Fibroblast of pulmonary artery (primary cell): ENCODE results near the gene GLB1L2.

Experiments
- DNase-seq: peaks from one replicate; pipeline ENCODE4 v3.0.0-alpha.2; 2010; ENCODE audit warnings: low read depth
- H3K4me3 ChIP-seq: replicated peaks from 2 replicates; pipeline ENCODE4 v1.5.1; 2011; ENCODE audit warnings: low read depth, mild to moderate bottlenecking, control low read depth, low read length, moderate library complexity
- TF ChIP-seq, protein P1 (sequence below): IDR thresholded peaks from 2 replicates; pipeline ENCODE4 v1.5.1; 2011; ENCODE audit warnings: mild to moderate bottlenecking, control low read depth, low read length, inconsistent platforms; ENCODE audit errors: missing control alignments

The GLB1L2 gene

DNA sequence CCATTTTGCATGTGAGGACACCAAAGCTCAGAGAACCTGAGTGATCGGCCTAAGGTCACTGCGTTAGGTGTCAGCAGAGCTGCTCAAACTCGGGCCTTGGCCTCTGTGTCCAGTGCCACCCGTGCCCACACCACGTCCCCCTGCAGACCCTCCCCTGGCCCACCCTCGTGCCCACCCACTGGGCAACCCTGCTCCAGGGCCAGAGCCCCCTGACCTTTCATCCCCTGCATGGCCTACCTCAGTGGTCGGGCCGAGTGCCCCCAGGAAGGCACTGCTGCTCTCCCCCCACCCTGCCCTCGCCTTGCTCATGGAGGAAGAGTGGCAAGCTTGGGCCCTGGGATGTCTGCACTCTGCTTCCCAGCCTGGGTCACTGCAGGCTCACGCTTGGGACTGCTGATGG, 62.5 kb downstream of the GLB1L2 start:
- DNase-seq = no peak
- H3K4me3 ChIP-seq = no peak overlapping the region
- TF ChIP-seq, protein P1, sequence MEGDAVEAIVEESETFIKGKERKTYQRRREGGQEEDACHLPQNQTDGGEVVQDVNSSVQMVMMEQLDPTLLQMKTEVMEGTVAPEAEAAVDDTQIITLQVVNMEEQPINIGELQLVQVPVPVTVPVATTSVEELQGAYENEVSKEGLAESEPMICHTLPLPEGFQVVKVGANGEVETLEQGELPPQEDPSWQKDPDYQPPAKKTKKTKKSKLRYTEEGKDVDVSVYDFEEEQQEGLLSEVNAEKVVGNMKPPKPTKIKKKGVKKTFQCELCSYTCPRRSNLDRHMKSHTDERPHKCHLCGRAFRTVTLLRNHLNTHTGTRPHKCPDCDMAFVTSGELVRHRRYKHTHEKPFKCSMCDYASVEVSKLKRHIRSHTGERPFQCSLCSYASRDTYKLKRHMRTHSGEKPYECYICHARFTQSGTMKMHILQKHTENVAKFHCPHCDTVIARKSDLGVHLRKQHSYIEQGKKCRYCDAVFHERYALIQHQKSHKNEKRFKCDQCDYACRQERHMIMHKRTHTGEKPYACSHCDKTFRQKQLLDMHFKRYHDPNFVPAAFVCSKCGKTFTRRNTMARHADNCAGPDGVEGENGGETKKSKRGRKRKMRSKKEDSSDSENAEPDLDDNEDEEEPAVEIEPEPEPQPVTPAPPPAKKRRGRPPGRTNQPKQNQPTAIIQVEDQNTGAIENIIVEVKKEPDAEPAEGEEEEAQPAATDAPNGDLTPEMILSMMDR = no peak

GRCh38 chr11:134395002-134395401, 63.2 kb downstream of the GLB1L2 start:
- TF ChIP-seq, protein P1 = no peak
- H3K4me3 ChIP-seq = no peak overlapping the region
- no peak for DNase-seq

- no peak for DNase-seq
- H3K4me3 ChIP-seq = no peak overlapping the region
- TF ChIP-seq, protein P1 = no peak
These were observed 65.7 kb downstream of the GLB1L2 start for GRCh38 chr11:134397304-134398078.

GRCh38 chr11:134398079-134398444, 66.3 kb downstream of the GLB1L2 start:
- TF ChIP-seq, protein P1 = no peak
- no peak overlapping the region for H3K4me3 ChIP-seq
- no peak for DNase-seq

DNA sequence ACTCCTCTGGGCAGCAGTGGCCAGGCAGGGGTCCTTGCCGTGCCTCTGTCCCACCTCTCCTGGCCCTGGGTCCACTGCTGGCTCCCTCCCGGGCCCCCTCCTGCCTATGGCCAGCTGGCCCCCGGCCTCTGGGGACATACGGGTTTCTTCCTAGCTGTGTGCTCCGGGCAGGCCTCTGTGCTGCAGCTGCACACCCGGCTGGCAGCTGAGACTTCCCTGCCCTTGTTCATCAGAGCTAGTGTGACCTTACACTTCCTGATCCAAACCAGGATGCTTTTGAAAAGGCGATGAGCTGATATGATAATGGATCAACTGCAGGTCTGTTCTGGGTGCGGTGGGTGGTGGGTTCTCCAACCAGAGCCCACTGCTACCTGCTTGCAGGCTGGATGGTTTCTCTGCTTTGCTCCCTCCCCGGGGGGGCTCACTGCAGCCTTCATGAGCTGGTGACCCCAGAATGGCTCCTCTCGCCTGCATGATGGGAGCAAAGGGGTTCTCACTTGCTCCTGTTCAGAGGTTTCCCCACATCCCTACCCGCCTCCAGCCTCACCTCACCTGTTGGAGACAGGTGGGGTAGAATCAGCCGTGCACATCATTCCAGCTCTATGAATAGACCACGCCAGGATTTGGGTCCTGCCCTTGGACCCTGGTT, 67.0 kb downstream of the GLB1L2 start:
- TF ChIP-seq, protein P1 = no peak
- DNase-seq = no peak
- H3K4me3 ChIP-seq = no peak overlapping the region

DNA sequence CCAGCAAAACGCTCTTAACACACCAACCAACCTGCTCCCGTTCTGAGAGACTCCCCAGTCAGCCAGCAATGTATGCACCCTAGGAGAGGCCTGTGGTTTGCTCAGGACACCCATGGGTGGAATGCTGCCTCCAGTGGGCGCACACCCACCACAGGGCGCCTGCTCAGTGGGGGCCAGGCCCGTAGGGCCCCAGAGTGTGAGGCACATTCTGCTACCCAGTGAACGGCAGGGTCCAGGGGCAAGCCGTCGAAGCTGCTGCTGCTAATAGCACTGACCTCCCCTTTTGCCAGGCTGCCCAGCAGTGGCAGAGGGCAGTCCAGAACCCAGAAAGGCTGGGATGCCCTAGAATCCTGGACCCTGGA, 67.5 kb downstream of the GLB1L2 start:
- no peak for DNase-seq
- no peak overlapping the region for H3K4me3 ChIP-seq
- TF ChIP-seq, protein P1 = no peak

- H3K4me3 ChIP-seq = no peak overlapping the region
- TF ChIP-seq, protein P1 = no peak
- no peak for DNase-seq
These were observed 68.2 kb downstream of the GLB1L2 start for GRCh38 chr11:134399996-134400395.
